NCI-H2227 (cell line): Measurements from ENCODE around the gene B3GNT9.

Source experiments
- DNase-seq: peaks from one replicate; lab custom pipeline; 2025; ENCODE audit not compliant: unreplicated experiment; lab: John Stamatoyannopoulos, UW

B3GNT9 gene

GRCh38 chr16:67169642-67170167 lies 18.9 kb upstream of the B3GNT9 start:
- DNase-seq = peak; percentile 79

- DNase-seq = no peak
These were observed 18.2 kb upstream of the B3GNT9 start for GRCh38 chr16:67169011-67169451.

- no peak for DNase-seq
These were observed 16.8 kb upstream of the B3GNT9 start for GRCh38 chr16:67167588-67167987.

- DNase-seq = no peak
These were observed 15.9 kb upstream of the B3GNT9 start for GRCh38 chr16:67166598-67167168.

GRCh38 chr16:67166110-67166547 lies 15.3 kb upstream of the B3GNT9 start:
- no peak for DNase-seq

GRCh38 chr16:67165121-67166078 lies 14.6 kb upstream of the B3GNT9 start:
- no peak for DNase-seq

GRCh38 chr16:67164599-67165061 lies 13.8 kb upstream of the B3GNT9 start, which contains the start of gene HSF4:
Gene HSF4, plus strand, starts transcription at chr16:67164745. Its CDS starts 67 bp downstream, at chr16:67164812.
- DNase-seq = no peak

- no peak for DNase-seq
These were observed 13.3 kb upstream of the B3GNT9 start for GRCh38 chr16:67163999-67164558.

GRCh38 chr16:67163164-67163998 lies 12.6 kb upstream of the B3GNT9 start:
- peak; percentile 46 for DNase-seq

- DNase-seq = no peak
These were observed 11.8 kb upstream of the B3GNT9 start for GRCh38 chr16:67162506-67163163.

GRCh38 chr16:67161595-67162058 lies 10.8 kb upstream of the B3GNT9 start:
- no peak for DNase-seq

- DNase-seq = peak; percentile 61
These were observed 8.1 kb upstream of the B3GNT9 start for GRCh38 chr16:67158637-67159600.

GRCh38 chr16:67157892-67158635 lies 7.3 kb upstream of the B3GNT9 start:
- DNase-seq = no peak

GRCh38 chr16:67157106-67157748 lies 6.4 kb upstream of the B3GNT9 start:
- no peak for DNase-seq

GRCh38 chr16:67156143-67156844 lies 5.5 kb upstream of the B3GNT9 start:
- no peak for DNase-seq

GRCh38 chr16:67155295-67156142 lies 4.7 kb upstream of the B3GNT9 start:
- DNase-seq = peak; percentile 86
